NB4 (cell line): ENCODE data around the gene TSPAN5.

Experiments
- POLR2A ChIP-seq: IDR thresholded peaks from 2 replicates; pipeline ENCODE4 v1.6.1; 2011; ENCODE audit warnings: mild to moderate bottlenecking; ENCODE audit not compliant: insufficient read length; ENCODE audit errors: extremely low read depth
- TF ChIP-seq, protein P1 (sequence below): IDR thresholded peaks from one replicate; pipeline ENCODE4 v1.5.1; 2012; ENCODE audit warnings: low read depth, low read length

DNA sequence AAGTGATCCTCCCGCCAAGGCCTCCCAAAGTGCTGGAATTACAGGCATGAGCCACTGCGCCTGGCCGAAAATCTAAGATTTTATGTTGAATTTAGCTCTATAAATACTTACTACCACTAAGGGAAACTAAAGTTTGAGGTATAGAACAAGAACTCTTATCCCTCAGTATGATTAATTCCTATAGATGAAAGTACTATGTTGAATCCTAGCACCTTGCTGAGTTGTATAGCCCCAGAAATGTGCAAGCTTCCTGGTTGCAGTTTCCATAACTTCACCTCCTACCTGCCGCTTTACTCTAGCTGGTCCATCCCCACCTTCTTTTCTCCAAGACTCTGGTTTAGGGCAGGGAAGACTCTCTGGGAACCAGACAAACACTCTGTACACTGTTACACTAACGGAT lies 11.8 kb upstream of the TSPAN5 start:
- TF ChIP-seq, protein P1, sequence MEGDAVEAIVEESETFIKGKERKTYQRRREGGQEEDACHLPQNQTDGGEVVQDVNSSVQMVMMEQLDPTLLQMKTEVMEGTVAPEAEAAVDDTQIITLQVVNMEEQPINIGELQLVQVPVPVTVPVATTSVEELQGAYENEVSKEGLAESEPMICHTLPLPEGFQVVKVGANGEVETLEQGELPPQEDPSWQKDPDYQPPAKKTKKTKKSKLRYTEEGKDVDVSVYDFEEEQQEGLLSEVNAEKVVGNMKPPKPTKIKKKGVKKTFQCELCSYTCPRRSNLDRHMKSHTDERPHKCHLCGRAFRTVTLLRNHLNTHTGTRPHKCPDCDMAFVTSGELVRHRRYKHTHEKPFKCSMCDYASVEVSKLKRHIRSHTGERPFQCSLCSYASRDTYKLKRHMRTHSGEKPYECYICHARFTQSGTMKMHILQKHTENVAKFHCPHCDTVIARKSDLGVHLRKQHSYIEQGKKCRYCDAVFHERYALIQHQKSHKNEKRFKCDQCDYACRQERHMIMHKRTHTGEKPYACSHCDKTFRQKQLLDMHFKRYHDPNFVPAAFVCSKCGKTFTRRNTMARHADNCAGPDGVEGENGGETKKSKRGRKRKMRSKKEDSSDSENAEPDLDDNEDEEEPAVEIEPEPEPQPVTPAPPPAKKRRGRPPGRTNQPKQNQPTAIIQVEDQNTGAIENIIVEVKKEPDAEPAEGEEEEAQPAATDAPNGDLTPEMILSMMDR: no peak
- TF ChIP-seq POLR2A: no peak
